NB4 (cell line): ENCODE data around the gene TRIOBP.

Experiments
- TF ChIP-seq, protein P1 (sequence below): IDR thresholded peaks from 2 replicates; pipeline ENCODE4 v1.6.1; 2011; ENCODE audit warnings: low read depth, low read length
- TF ChIP-seq, protein P2 (sequence below): IDR thresholded peaks from one replicate; pipeline ENCODE4 v1.5.1; 2012; ENCODE audit warnings: low read depth, low read length

DNA sequence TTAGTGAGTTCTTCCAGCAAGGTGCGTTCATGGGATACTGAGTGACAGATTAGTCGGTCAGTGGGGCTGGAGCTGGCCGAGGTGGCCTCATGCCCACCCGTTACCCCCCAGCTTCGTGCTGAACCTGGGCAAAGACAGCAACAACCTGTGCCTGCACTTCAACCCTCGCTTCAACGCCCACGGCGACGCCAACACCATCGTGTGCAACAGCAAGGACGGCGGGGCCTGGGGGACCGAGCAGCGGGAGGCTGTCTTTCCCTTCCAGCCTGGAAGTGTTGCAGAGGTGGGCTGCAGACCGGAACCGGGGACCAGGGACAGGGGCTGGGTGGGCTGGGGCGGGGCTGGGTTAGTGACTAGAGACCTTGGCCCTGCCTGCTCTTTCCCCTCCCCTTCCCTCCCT, 18.5 kb upstream of the TRIOBP start:
- TF ChIP-seq, protein P1, sequence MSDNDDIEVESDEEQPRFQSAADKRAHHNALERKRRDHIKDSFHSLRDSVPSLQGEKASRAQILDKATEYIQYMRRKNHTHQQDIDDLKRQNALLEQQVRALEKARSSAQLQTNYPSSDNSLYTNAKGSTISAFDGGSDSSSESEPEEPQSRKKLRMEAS = no peak
- TF ChIP-seq, protein P2, sequence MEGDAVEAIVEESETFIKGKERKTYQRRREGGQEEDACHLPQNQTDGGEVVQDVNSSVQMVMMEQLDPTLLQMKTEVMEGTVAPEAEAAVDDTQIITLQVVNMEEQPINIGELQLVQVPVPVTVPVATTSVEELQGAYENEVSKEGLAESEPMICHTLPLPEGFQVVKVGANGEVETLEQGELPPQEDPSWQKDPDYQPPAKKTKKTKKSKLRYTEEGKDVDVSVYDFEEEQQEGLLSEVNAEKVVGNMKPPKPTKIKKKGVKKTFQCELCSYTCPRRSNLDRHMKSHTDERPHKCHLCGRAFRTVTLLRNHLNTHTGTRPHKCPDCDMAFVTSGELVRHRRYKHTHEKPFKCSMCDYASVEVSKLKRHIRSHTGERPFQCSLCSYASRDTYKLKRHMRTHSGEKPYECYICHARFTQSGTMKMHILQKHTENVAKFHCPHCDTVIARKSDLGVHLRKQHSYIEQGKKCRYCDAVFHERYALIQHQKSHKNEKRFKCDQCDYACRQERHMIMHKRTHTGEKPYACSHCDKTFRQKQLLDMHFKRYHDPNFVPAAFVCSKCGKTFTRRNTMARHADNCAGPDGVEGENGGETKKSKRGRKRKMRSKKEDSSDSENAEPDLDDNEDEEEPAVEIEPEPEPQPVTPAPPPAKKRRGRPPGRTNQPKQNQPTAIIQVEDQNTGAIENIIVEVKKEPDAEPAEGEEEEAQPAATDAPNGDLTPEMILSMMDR = no peak
